ACHN (cell line): Measurements from ENCODE around the gene GPX2.
"Not testable (repeated sequence)": the region's sequence is repeated elsewhere in the genome, so short reads cannot be mapped to it uniquely, and the experiment has no call there.

Source experiments
- DNase-seq: peaks from one replicate; pipeline ENCODE4 v3.0.0-alpha.2; 2015
- in situ Hi-C: cut with HindIII; loops from 2 replicates; pipeline ENCODE4 v1.10.0; 2017; ENCODE audit warnings: low sequenced_read_pairs, low pct_ligation_motif_present, low pct_unique_long_range_greater_than_20kb

The GPX2 gene

DNA sequence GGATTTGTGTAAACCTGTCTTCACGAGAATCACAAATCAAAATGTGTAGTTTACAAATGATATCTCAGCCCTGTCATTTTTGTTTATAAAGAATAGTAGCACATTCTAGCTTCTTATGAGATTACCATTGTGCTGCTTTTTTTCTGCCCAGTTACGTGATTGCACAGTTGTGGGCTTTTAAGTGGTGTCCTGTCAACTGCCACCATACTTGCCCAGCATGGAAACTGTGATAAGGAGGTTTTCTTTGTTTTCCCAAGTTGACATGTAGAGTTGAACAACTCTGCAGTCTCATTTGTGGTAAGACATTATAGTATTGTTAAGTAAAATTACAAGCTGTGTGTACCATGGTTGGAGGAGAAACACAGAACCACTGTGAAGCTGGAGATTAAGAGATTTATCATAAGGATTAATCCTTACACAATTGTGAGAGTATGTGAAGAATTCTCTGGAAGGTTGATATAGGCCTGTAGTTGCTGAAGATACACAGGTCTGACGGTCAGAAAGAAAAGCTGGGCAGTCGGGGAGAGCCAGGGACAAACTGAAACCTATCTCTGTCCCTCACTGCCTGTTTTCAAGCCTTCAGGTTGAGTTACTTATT, 16.0 kb downstream of the GPX2 start:
- DNase-seq, result no peak
- in situ Hi-C loops, result no loop called here

- DNase-seq, result no peak
- in situ Hi-C loops, result no loop called here
Measured at GRCh38 chr14:64923015-64923414, 19.5 kb downstream of the GPX2 start.

- in situ Hi-C loops, result no loop called here
Measured at GRCh38 chr14:64920465-64920864, 22.1 kb downstream of the GPX2 start.

DNA sequence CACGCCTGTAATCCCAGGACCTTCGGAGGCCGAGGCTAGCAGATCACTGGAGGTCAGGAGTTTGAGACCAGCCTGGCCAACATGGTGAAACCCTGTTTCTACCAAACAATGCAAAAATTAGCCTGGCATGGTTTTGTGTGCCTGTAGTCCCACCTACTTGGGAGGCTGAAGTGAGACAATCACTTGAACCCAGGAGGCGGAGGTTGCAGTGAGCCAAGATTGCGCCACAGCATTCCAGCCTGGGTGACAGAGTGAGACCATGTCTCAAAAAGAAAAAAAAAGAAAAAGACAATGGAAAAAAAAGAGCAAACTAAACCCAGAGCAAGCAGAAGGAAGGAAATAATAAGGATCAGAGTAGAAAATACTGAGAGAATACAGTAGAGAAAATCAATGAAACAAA, 22.9 kb downstream of the GPX2 start:
- in situ Hi-C loops, result no loop called here

More at GRCh38 chr14:64920465-64920864, 22.1 kb downstream of the GPX2 start:
- no peak for DNase-seq

DNA sequence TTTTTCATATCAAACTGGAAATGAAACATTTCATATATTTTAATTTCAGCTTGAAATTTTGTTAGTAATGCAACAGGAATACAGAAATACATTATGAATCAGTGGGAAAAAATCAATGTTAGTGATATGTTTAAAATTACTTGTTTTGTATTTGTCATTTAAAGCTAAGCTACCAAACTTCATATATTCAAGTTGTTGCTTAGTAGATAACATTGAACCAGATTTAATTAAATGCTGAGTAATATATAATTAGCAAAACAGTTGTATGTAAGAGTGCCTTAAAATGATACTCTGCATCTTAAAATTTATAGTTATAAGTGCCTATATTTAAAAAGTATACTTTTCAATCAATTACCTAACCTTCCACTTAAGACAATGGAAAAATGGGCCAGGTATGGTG, 23.3 kb downstream of the GPX2 start:
- DNase-seq, result no peak
- in situ Hi-C loops, result no loop called here

More for the DNA sequence above, 22.9 kb downstream of the GPX2 start:
- no peak for DNase-seq

DNA sequence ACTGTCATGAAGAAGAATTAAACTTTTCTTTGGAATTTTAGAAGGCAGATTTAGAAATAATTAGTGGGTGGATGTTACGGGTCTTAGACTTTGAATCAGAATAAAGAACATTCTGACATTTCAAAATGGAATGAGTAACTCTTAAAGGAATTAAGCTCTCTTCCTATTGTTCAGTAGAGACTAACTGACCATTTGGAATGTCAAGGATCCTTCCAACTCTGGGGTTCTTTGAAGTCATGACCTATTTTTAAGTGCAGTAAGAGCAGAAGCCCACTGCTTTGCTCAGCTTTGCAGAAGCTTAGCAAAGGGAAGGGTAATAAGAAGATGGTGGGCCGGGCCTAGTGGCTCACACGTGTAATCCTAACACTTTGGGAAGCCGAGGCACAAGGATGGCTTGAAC, 24.3 kb downstream of the GPX2 start:
- in situ Hi-C loops, result no loop called here

DNA sequence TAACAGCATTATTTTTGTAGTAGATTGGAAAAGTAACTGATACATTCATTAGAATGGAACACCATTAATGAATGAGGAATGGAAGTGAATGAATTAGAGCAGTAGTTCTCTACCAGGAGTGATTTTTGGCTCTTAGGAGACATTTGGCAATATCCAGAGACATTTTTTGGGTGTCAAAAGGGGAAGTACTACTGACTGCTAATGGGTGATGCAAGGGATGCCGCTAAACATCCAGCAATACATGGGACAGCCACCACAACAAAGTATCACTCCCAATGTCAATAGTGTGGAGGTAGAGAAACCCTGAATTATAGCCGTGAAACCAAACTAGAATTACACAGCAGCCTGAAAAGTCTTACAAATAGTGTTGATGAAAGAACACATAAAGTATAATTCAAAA, 26.7 kb downstream of the GPX2 start:
- DNase-seq, result no peak
- in situ Hi-C loops, result no loop called here

More for the DNA sequence above, 24.3 kb downstream of the GPX2 start:
- no peak for DNase-seq

DNA sequence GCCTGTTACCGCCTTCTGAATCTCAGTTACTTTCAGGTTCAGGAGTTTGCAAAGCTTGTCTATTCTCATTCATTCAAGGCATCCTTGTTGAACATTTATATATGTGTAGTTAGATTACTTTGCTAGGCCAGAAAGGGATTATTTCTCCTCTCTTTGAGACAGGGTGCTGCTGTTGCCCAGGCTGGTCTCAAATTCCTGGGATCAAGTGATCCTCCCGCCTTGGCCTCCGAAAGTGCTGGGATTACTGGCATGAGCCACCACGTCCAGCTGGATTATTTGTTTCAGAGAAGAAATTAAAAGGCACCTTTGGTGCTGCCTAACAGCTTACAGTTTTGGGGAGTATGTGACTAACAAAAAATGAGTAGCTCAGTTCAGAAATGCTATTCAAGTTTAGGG, 27.5 kb downstream of the GPX2 start:
- DNase-seq, result no peak
- in situ Hi-C loops, result no loop called here

DNA sequence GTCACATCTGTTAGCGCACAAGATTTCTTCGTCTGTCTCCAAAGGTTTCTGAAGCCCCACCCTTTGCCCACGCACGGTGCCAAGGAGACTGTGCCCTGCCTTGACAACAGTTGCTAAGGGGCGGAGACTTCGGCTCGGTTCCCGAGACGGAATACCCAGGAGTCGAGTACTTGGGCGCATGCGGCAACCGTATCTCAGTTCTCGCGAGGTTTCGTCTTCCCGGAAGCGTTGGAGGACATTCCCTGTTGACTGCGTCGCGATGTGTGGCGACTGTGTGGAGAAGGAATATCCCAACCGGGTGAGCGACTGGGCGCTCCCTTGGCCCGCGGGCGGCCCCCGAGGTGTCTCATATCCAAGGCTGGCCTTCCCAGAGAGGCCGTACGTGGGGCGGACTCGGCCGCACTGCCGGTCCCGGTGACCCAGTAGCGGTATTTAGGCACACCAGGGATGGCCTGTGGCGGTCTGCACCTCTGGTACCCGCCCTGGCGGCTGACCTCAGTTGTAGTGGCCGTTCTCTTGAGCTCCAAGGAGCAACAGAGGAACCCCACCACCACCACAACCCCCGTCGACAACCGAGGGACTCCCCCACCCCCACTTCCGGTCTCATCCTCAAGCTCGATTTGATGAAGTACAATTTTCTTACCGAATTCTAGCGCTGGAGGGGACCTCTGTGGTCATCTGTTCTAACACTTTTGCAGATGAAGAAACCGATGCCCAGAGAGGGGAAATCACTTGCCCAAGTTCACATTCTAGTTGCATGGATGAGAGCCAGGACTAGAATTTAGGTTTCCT, 28.1 kb downstream of the GPX2 start, which contains the start of gene CHURC1:
CHURC1 (plus strand) TSS at position 219 of the 792 bp plus-strand sequence; CDS start at position 260, 41 bp downstream.
- peak; percentile 98 for DNase-seq
- in situ Hi-C loops, result no loop called here

DNA sequence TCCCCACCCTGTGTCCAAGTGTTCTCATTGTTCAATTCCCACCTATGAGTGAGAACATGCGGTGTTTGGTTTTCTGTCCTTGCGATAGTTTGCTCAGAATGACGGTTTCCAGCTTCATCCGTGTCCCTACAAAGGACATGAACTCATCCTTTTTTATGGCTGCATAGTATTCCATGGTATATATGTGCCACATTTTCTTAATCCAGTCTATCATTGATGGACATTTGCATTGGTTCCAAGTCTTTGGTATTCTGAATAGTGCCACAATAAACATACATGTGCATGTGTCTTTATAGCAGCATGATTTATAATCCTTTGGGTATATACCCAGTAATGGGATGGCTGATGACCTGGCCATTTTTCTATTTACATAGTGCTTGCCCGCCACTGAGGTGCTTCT, 29.1 kb downstream of the GPX2 start:
- DNase-seq, in situ Hi-C loops: not testable (repeated sequence)

- in situ Hi-C loops, result no loop called here
- DNase-seq, result no peak
Measured at GRCh38 chr14:64912261-64912660, 30.3 kb downstream of the GPX2 start.

DNA sequence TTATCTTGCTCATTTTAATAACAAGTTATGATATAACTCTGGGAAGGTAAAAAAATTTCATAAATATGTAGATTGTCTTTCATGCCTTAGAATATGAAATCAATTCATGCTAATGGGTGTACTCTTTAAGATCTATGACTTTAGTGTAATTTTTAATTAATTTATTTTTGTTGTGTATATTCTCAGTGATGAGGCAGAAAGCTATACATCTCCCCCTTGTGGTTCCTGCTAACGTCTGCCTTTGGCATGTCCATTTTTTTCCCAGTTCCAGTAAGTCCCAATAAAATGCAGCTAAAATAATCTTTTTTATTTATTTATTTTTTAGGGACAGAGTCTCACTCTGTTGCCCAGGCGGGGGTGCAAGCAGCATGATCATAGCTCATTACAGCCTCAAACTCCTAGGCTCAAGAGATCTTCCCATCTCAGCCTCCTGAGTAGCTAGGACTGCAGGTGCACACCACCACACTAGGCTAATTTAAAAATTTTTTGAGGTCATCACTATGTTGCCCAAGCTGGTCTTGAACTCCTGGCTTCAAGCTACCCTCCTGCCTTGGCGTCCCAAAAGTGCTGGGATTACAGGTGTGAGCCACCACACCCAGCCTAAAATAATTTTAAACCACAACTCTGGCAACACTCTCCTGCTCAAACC, 31.6 kb downstream of the GPX2 start:
- DNase-seq, result peak; percentile 36
- in situ Hi-C loops, result no loop called here

DNA sequence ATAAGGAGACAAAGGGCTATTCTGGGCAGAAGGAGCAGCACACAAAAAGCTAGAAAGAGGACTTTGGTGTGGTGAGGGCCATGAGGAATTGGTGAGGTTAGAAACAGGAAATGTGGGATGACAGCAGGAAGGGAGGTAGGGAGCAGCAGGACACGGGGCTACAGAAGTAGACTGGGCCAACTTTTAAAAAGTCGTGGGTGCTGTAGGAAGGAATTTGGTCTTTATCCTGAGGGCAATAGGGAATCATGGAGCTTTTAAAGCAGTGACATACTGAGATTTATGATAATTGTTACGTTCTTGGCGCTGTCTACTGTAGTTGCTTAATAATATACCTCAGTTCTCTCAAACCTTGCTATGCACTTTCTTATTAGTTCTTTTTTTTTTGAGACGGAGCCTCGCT, 36.5 kb downstream of the GPX2 start:
- DNase-seq, result no peak
- in situ Hi-C loops, result no loop called here

DNA sequence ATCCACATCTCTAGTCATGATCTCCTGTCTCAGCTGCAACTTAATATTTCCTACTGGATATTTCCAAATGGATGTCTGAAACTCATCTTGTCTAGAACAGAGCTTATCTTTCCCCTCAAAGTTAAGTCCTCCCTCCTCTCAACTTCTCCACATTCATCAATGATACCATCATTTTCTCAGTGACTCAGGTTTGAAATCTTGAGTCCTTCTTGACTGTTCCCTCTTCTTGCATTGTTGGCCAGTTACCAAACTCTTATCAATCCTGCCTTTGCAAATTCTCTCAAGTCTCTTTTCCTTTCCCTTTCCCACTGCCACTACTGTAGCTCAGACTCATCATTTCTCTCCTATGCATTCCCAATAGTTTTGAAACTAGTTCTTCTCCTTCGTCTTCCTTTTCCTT, 42.6 kb downstream of the GPX2 start:
- in situ Hi-C loops, result no loop called here
- DNase-seq, result no peak

- DNase-seq, result peak; percentile 57
- in situ Hi-C loops, result no loop called here
Measured at GRCh38 chr14:64891839-64892375, 50.6 kb downstream of the GPX2 start.

GRCh38 chr14:64891173-64891838, 51.2 kb downstream of the GPX2 start:
- DNase-seq, result no peak
- in situ Hi-C loops, result no loop called here

DNA sequence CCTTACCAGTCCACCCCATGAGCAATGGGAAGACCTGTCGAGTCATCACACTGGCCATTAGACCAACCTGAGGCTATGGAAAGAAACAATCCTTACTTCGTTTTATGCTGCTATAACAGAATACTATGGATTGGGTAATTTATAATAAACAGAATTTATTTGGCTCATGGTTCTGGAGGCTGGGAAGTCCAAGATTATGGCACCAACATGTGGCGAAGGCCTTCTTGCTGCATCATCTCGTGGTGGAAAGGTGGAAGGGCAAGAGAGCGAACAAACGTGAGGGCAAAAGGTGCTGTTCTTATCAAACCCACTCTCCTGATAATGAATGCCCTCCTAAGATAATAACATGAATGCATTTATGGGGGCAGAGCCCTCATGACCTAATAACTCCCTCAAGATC, 53.2 kb downstream of the GPX2 start:
- in situ Hi-C loops, result no loop called here

More for the DNA sequence above, 53.2 kb downstream of the GPX2 start:
- DNase-seq, result no peak
